ENCODE measurements around the gene MYDGF. TPM values are rescaled to one million over a fixed set of nuclear protein-coding genes. Genes with fewer than 3 reads are reported as not detected.

Gene MYDGF
- polyA plus RNA-seq, 3 donors = 64.6 to 165 (median 160) TPM

DNA sequence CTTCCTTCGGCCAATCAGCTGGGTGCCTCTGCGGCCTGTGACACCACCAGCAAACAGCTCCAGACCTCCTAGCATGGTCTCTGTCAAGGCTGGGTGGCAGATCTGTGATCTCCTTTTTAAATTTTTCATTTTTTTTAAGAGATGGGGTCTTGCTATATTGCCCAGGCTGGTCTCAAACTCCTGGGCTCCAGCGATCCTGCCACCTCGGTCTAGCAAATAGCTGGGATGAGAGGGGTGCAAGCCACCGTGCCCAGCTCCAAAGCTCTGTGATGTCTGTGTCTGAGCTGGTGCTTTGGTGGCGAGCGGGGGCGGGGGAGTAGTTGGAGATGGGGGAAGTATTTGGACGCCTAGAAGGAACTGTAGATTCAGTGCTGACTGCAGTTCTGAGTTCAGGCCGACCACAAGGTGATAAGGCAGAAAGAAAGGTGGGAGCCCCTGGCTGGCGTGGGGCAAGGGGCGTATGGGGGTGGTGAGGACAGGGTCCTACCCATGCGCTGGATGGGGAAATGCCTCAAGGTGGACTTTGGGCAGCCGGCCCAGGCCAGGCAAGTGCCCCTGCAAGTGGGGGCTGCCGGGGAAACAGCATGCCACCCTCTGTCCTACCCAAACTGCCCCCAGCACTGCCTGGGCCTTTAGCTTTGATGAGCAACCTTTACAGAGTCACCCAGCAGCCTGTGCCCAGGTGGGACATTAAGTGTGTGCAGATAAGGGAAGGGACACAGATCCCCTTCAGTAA lies 48.0 kb upstream of the MYDGF start:
- Histone ChIP-seq H3K4me3 (replicated peaks in 1 of 3; ENCODE audit: low read depth in 2 of 3, low read length in 3 of 3) (no peak overlapping the region), H3K79me2 (ENCODE audit: insufficient read depth, low read length) (peaks cover 39% of the 10 kb centered on the region), H3K4me2 (replicated peaks; ENCODE audit: extremely low read depth, low read length, poor library complexity, severe bottlenecking) (no peak overlapping the region), H3K36me3 (replicated peaks in 1 of 2; ENCODE audit: control insufficient read depth in 1 of 2, insufficient read depth in 2 of 2, low read length in 2 of 2) (peaks cover 77 to 85% of the 10 kb centered on the region in 2 donors), H3K4me1 (ENCODE audit: control insufficient read depth in 1 of 2, insufficient read depth in 2 of 2, low read length in 2 of 2) (peaks cover 12 to 19% of the 10 kb centered on the region in 2 donors), H2AFZ (ENCODE audit: insufficient read depth, low read depth, low read length, poor library complexity, severe bottlenecking) (no peak overlapping the region), H4K20me1 (ENCODE audit: insufficient read depth, low read length) (peaks cover 59% of the 10 kb centered on the region), H3K9ac (ENCODE audit: insufficient read depth, low read length, poor library complexity, severe bottlenecking) (no peak overlapping the region), H3K9me3 (replicated peaks in 1 of 2; ENCODE audit: control insufficient read depth in 1 of 2, insufficient read depth in 1 of 2, low read length in 2 of 2) (no peaks in the 10 kb centered on the region), H3K27ac (ENCODE audit: low read depth in 1 of 2, low read length in 2 of 2) (no peak overlapping the region), H3K27me3 (ENCODE audit: control insufficient read depth in 2 of 2, insufficient read depth in 2 of 2, low read length in 2 of 2) (no peaks in the 10 kb centered on the region)
- Mint-ChIP-seq H3K9me3 (peaks cover 0 to 2% (median 0%) of the 10 kb centered on the region in 7 donors), H3K36me3 (peaks cover 61 to 83% of the 10 kb centered on the region in 2 donors), H3K4me3 (no peak overlapping the region), H3K4me1 (peaks cover 14% of the 10 kb centered on the region), H3K27ac (no peak overlapping the region), H3K27me3 (ENCODE audit: low read depth in 3 of 3) (no peaks in the 10 kb centered on the region)
- intact Hi-C loops (cut with micrococcal nuclease) = no loop called here
- 92% methylated on average over 14 of the region's 15 CpGs for WGBS (ENCODE audit: insufficient coverage)
- DNase-seq = no peak
- TF ChIP-seq, protein P1, sequence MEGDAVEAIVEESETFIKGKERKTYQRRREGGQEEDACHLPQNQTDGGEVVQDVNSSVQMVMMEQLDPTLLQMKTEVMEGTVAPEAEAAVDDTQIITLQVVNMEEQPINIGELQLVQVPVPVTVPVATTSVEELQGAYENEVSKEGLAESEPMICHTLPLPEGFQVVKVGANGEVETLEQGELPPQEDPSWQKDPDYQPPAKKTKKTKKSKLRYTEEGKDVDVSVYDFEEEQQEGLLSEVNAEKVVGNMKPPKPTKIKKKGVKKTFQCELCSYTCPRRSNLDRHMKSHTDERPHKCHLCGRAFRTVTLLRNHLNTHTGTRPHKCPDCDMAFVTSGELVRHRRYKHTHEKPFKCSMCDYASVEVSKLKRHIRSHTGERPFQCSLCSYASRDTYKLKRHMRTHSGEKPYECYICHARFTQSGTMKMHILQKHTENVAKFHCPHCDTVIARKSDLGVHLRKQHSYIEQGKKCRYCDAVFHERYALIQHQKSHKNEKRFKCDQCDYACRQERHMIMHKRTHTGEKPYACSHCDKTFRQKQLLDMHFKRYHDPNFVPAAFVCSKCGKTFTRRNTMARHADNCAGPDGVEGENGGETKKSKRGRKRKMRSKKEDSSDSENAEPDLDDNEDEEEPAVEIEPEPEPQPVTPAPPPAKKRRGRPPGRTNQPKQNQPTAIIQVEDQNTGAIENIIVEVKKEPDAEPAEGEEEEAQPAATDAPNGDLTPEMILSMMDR (IDR thresholded peaks at IDR 0.05) = no peak

DNA sequence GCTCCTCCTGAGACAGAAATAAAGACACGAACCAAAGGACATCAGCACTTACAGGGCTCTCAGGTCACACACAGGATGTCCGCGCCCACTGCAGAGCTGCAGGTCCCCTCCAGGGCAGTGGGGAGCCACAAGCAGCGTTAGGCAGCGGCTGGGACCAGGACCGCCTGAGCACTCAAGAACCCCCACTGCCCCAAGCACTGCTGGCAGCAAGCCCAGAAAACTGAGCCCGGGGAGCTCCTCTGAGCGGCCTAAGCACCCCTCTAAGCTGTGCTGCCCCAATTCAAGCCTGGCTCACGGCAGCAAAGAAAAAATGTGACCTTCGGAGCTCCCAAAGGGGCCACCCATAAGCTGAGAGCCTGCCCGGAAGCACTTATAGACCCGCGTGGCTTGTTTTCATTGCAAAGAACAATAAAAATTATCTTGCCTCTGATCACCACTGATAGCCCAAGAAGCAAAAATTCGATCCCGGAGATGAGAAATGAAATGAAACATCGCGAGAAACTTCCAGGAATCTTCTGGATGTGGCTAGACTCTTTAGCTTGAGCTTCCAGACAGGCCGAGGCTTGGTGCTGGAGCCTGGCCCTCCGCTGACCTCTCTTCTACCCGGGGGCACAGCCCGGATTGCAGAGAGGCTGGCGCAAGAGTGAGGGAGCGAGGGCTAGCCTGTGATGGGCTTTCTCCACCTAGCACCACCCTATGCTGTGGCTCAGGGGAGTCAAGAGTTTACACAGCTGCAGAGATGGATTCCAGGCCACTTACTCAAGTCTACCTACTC lies 47.2 kb upstream of the MYDGF start:
- H2AFZ ChIP-seq (ENCODE audit: insufficient read depth, low read depth, low read length, poor library complexity, severe bottlenecking) = no peak overlapping the region
- no peaks in the 10 kb centered on the region for H3K9me3 ChIP-seq (replicated peaks in 1 of 2; ENCODE audit: control insufficient read depth in 1 of 2, insufficient read depth in 1 of 2, low read length in 2 of 2)
- H3K27ac ChIP-seq (ENCODE audit: low read depth in 1 of 2, low read length in 2 of 2) = no peak overlapping the region
- H3K4me3 Mint-ChIP-seq = no peak overlapping the region
- 92% methylated on average over 23 of the region's 23 CpGs for WGBS (ENCODE audit: insufficient coverage)
- H3K36me3 Mint-ChIP-seq = peaks cover 68 to 90% of the 10 kb centered on the region in 2 donors
- no peak overlapping the region for H3K4me2 ChIP-seq (replicated peaks; ENCODE audit: extremely low read depth, low read length, poor library complexity, severe bottlenecking)
- H3K9me3 Mint-ChIP-seq = peaks cover 0 to 2% (median 0%) of the 10 kb centered on the region in 7 donors
- H3K4me1 Mint-ChIP-seq = peaks cover 7% of the 10 kb centered on the region
- H3K9ac ChIP-seq (ENCODE audit: insufficient read depth, low read length, poor library complexity, severe bottlenecking) = no peak overlapping the region
- intact Hi-C loops (cut with micrococcal nuclease) = no loop called here
- TF ChIP-seq, protein P1 (IDR thresholded peaks at IDR 0.05) = no peak
- peaks cover 32% of the 10 kb centered on the region for H3K79me2 ChIP-seq (ENCODE audit: insufficient read depth, low read length)
- no peaks in the 10 kb centered on the region for H3K27me3 Mint-ChIP-seq (ENCODE audit: low read depth in 3 of 3)
- H3K27me3 ChIP-seq (ENCODE audit: control insufficient read depth in 2 of 2, insufficient read depth in 2 of 2, low read length in 2 of 2) = no peaks in the 10 kb centered on the region
- H3K4me3 ChIP-seq (replicated peaks in 1 of 3; ENCODE audit: low read depth in 2 of 3, low read length in 3 of 3) = no peak overlapping the region
- peak overlapping the region in 1 of 7 donors; percentile 8 for H3K27ac Mint-ChIP-seq
- peaks cover 51% of the 10 kb centered on the region for H4K20me1 ChIP-seq (ENCODE audit: insufficient read depth, low read length)
- H3K36me3 ChIP-seq (replicated peaks in 1 of 2; ENCODE audit: control insufficient read depth in 1 of 2, insufficient read depth in 2 of 2, low read length in 2 of 2) = peaks cover 85 to 92% of the 10 kb centered on the region in 2 donors
- H3K4me1 ChIP-seq (ENCODE audit: control insufficient read depth in 1 of 2, insufficient read depth in 2 of 2, low read length in 2 of 2) = peaks cover 4 to 11% of the 10 kb centered on the region in 2 donors
- no peak for DNase-seq
